ENCODE data around the gene PCP2. TPM values are rescaled to one million over a fixed set of nuclear protein-coding genes. Genes with fewer than 3 reads are reported as not detected.

The PCP2 gene
- total RNA-seq, 1 experiment from 2014 or later, result not detected

DNA sequence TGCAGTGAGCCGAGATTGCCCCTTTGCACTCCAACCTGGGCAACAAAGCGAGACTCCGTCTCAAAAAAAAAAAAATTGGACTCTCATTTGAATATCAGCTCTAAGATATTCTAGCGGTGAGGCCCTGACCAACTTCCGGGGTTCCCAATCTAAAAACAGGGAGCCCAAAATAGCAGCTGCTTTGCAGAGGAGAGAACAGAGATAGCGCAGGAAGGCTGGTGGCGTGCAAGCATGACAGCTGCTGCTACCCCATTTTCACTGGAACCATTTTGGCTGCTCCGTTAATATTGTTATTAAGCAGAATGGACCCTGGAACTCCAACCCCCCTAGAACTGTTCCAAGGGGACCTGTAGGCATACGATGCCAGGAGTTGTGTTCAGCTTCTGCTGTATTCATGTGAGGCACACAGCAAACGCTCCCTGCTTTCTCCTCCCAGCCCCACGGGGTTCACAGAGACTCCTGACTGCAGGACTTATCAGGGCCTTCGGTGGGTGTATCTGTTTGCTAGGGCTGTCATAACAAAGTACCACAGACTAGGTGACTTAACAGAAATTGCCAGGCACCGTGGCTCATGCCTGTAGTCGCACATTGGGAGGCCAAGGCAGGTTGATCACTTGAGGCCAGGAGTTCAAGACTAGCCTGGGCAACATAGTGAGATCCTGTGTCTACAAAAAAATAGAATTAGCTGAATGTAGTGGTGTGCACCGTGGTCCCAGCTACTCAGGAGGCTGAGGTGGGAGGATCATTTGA, 14.9 kb upstream of the PCP2 start:
- TF ChIP-seq, protein P1, sequence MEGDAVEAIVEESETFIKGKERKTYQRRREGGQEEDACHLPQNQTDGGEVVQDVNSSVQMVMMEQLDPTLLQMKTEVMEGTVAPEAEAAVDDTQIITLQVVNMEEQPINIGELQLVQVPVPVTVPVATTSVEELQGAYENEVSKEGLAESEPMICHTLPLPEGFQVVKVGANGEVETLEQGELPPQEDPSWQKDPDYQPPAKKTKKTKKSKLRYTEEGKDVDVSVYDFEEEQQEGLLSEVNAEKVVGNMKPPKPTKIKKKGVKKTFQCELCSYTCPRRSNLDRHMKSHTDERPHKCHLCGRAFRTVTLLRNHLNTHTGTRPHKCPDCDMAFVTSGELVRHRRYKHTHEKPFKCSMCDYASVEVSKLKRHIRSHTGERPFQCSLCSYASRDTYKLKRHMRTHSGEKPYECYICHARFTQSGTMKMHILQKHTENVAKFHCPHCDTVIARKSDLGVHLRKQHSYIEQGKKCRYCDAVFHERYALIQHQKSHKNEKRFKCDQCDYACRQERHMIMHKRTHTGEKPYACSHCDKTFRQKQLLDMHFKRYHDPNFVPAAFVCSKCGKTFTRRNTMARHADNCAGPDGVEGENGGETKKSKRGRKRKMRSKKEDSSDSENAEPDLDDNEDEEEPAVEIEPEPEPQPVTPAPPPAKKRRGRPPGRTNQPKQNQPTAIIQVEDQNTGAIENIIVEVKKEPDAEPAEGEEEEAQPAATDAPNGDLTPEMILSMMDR (conservative IDR thresholded peaks at IDR 0.05), result no peak
- Mint-ChIP-seq H3K36me3 (ENCODE audit: insufficient read depth in 1 of 3, low read depth in 3 of 3) (peaks cover 0 to 8% (median 4%) of the 10 kb centered on the region in 3 experiments; a peak in 3 of 7 replicates), H3K4me3 (no peak overlapping the region; a peak in 1 of 5 replicates), H3K27me3 (ENCODE audit: low read depth) (peaks cover 39% of the 10 kb centered on the region), H3K4me1 (peaks cover 3 to 4% of the 10 kb centered on the region in 2 experiments), H3K27ac (no peak overlapping the region), H3K9me3 (peaks cover 0 to 3% of the 10 kb centered on the region in 2 experiments; a peak in 3 of 5 replicates)
- Histone ChIP-seq H3K4me2 (ENCODE audit: insufficient read depth, insufficient read length, low read length) (no peak overlapping the region), H3K23me2 (ENCODE audit: insufficient read length, low read depth, low read length, poor library complexity, severe bottlenecking) (no peaks in the 10 kb centered on the region), H3K79me2 (ENCODE audit: insufficient read depth, low read length) (no peaks in the 10 kb centered on the region), H3K79me1 (ENCODE audit: insufficient read depth, low read depth, low read length, poor library complexity, severe bottlenecking) (no peaks in the 10 kb centered on the region), H4K91ac (ENCODE audit: insufficient read length, low read depth, low read length) (no peak overlapping the region), H3K18ac (ENCODE audit: insufficient read length, low read depth, low read length) (no peak overlapping the region), H4K8ac (replicated peaks; ENCODE audit: insufficient read length, low read depth, low read length) (no peak overlapping the region), H2AFZ (ENCODE audit: low read length) (no peak overlapping the region), H2BK20ac (ENCODE audit: low read depth, low read length, poor library complexity, severe bottlenecking) (no peak overlapping the region), H3K23ac (ENCODE audit: insufficient read length, low read depth, low read length) (no peak overlapping the region), H2BK12ac (ENCODE audit: insufficient read length, low read depth, low read length) (no peak overlapping the region), H3K27ac (ENCODE audit: insufficient read length, low read depth, low read length) (no peak overlapping the region), H2BK15ac (ENCODE audit: low read depth, low read length) (no peak overlapping the region), H2BK5ac (ENCODE audit: insufficient read length, low read length) (no peak overlapping the region), H3K4ac (ENCODE audit: low read depth, low read length) (no peak overlapping the region), H3K14ac (ENCODE audit: insufficient read depth, low read length) (no peak overlapping the region), H2AK5ac (ENCODE audit: insufficient read length, low read length) (no peak overlapping the region), H3T11ph (ENCODE audit: low read length) (no peak overlapping the region), H3K4me1 (ENCODE audit: insufficient read depth, low read length) (no peaks in the 10 kb centered on the region), H3K27me3 (ENCODE audit: insufficient read depth, low read length) (peaks cover 4% of the 10 kb centered on the region; the same call in 1 of the 2 replicates), H2BK120ac (ENCODE audit: low read depth, low read length, poor library complexity, severe bottlenecking) (no peak overlapping the region), H4K20me1 (ENCODE audit: control insufficient read depth, insufficient read depth, insufficient read length) (no peaks in the 10 kb centered on the region), H4K5ac (ENCODE audit: insufficient read length, low read depth, low read length) (no peak overlapping the region), H3K56ac (ENCODE audit: insufficient read length, low read depth, low read length) (no peak overlapping the region), H3K9me3 (ENCODE audit: control insufficient read depth, low read depth, low read length) (no peaks in the 10 kb centered on the region), H3K9ac (ENCODE audit: extremely low read depth, insufficient read length, low read length) (no peak overlapping the region)
- no CpG with 5 or more reads among the region's 15 CpGs for WGBS (ENCODE audit: extremely low coverage, insufficient read length, low lambda C conversion rate)
- DNase-seq, result no peak
